A673 (cell line): ENCODE results near the gene DENND4C. TPM values are rescaled to one million over a fixed set of nuclear protein-coding genes. Genes with fewer than 3 reads are reported as not detected.

Experiments
- BruUV-seq: library from RNA; stranded (reverse); fragments of 400-500 nt; replicated peaks from 2 replicates; lab custom pipeline; 2021; lab: Mats Ljungman, UMichigan
- CTCF ChIA-PET: fragments of 300-600 bp; sonication (Branson Sonifier 250); formaldehyde crosslinking; loops from one replicate; lab custom pipeline; 2022; ENCODE audit warnings: antibody characterized with exemption; lab: Charles Lee
- POLR2A ChIA-PET: fragments of 300-600 bp; sonication (Branson Sonifier 250); formaldehyde crosslinking; loops from one replicate; lab custom pipeline; 2022; ENCODE audit warnings: antibody characterized with exemption; ENCODE audit not compliant: low non-redundant PET; lab: Charles Lee
- DNase-seq: peaks from one replicate; pipeline ENCODE4 v3.0.0-alpha.2; 2015; ENCODE audit warnings: low spot score
- H3K27ac ChIP-seq: fragments of 200-600 bp; sonication (generic); 2 replicates; pipeline ENCODE4 v1.5.1; 2016; ENCODE audit warnings: mixed run types, low read depth, mild to moderate bottlenecking, mixed read lengths, antibody characterized with exemption, low read length; ENCODE audit not compliant: poor library complexity, severe bottlenecking
- H3K27me3 ChIP-seq: fragments of 200-600 bp; sonication (generic); replicated peaks from 2 replicates; pipeline ENCODE4 v1.6.1; 2017; ENCODE audit warnings: mixed run types, low read depth, mild to moderate bottlenecking, mixed read lengths, antibody characterized with exemption, low read length; ENCODE audit not compliant: insufficient read depth, poor library complexity
- H3K36me3 ChIP-seq: fragments of 200-600 bp; sonication (generic); 2 replicates; pipeline ENCODE4 v1.6.1; 2016; ENCODE audit warnings: mixed run types, mild to moderate bottlenecking, mixed read lengths, antibody characterized with exemption, low read length; ENCODE audit not compliant: insufficient read depth, poor library complexity, severe bottlenecking
- H3K4me1 ChIP-seq: fragments of 200-600 bp; sonication (generic); 2 replicates; pipeline ENCODE4 v1.6.1; 2017; ENCODE audit warnings: mixed run types, mild to moderate bottlenecking, mixed read lengths, antibody characterized with exemption, low read length; ENCODE audit not compliant: insufficient read depth, poor library complexity, severe bottlenecking
- H3K4me3 ChIP-seq: fragments of 200-600 bp; sonication (generic); 2 replicates; pipeline ENCODE4 v1.5.1; 2016; ENCODE audit warnings: low read depth, mixed run types, mild to moderate bottlenecking, mixed read lengths, low read length; ENCODE audit not compliant: poor library complexity, severe bottlenecking
- H3K9me3 ChIP-seq: fragments of 200-600 bp; sonication (generic); 2 replicates; pipeline ENCODE4 v1.6.1; 2016; ENCODE audit warnings: mixed run types, low read depth, mild to moderate bottlenecking, mixed read lengths, antibody characterized with exemption, low read length; ENCODE audit not compliant: poor library complexity, severe bottlenecking
- EZH2 ChIP-seq: fragments of 200-600 bp; sonication (generic); IDR thresholded peaks from 2 replicates; pipeline ENCODE4 v1.6.1; 2017; ENCODE audit warnings: borderline replicate concordance, low read depth, mild to moderate bottlenecking, mixed read lengths, antibody characterized with exemption, low read length; ENCODE audit not compliant: poor library complexity, severe bottlenecking
- intact Hi-C: fragments of 100-400 bp; cut with micrococcal nuclease; formaldehyde crosslinking; loops from one replicate; pipeline ENCODE4 v1.10.0; 2022; ENCODE audit not compliant: unreplicated experiment
- total RNA-seq: library from RNA; stranded (reverse); gene quantifications from 2 replicates; pipeline ENCODE4 v1.2.3, GENCODE V29; 2021
- TF ChIP-seq, protein P1 (sequence below): fragments of 300-800, 200-600 bp; sonication (generic); conservative IDR thresholded peaks from 2 replicates; pipeline ENCODE4 v1.5.1; 2017; ENCODE audit warnings: low read depth, mild to moderate bottlenecking, antibody characterized with exemption, low read length, moderate library complexity, mixed read lengths

Gene DENND4C
- total RNA-seq, 1 experiment from 2014 or later, result 13.9 TPM

DNA sequence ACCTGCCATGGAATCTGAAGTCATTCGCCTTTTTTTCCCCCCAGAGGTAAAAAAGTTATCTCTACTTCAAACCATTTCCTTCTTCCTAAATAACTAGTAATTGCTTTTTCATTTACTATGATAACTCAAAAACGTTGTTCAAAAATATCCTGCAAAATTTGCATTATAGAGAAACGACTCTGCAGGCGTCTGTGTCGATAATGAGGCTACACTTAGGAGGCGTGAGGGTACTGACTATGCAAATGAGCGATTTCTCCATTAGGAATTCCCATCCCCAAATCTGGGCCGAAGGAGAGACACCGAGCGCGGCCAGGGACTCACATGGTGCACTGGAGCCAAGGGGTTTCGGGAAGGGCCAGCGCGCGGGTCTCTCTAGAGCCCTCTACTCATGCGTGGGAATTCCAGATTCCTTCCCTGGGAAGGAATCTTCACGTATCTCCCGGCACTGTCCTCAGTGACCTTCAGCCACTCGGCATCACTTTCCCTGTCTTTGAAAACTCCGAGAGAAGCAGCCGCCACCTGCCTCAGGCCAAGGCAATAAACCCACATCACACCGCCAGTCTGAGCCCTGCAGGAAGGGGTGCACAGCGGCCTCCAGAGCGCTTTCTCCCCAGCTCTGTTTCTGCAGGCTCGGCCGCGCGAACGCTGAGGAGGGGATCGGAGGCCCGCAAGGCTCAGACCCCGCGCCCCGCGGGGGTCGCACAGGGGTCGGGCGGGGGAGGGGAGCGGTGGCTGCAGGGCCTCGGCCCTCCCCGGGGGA, 718 bp upstream of the DENND4C start:
- H3K27ac ChIP-seq, result peak overlapping the region; percentile 50
- ChIA-PET POLR2A (interaction anchor here (0.5 kb wide), 1 partner anchor 196 kb away, joined by 3 read pairs; no protein-coding TSS in a partner anchor), CTCF (no interaction called here)
- intact Hi-C loops, result loop anchor here (5.0 kb wide), 1 partner anchor 182 kb away; the partner anchor contains the start of gene RRAGA
- H3K4me1 ChIP-seq, result peaks cover 6% of the 10 kb centered on the region
- peak; percentile 30 for DNase-seq
- no peaks in the 10 kb centered on the region for H3K9me3 ChIP-seq
- H3K36me3 ChIP-seq, result no peaks in the 10 kb centered on the region
- no TSS peak for BruUV-seq
- TF ChIP-seq, protein P1, sequence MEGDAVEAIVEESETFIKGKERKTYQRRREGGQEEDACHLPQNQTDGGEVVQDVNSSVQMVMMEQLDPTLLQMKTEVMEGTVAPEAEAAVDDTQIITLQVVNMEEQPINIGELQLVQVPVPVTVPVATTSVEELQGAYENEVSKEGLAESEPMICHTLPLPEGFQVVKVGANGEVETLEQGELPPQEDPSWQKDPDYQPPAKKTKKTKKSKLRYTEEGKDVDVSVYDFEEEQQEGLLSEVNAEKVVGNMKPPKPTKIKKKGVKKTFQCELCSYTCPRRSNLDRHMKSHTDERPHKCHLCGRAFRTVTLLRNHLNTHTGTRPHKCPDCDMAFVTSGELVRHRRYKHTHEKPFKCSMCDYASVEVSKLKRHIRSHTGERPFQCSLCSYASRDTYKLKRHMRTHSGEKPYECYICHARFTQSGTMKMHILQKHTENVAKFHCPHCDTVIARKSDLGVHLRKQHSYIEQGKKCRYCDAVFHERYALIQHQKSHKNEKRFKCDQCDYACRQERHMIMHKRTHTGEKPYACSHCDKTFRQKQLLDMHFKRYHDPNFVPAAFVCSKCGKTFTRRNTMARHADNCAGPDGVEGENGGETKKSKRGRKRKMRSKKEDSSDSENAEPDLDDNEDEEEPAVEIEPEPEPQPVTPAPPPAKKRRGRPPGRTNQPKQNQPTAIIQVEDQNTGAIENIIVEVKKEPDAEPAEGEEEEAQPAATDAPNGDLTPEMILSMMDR, result no peak
- TF ChIP-seq EZH2, result no peak
- peak overlapping the region; percentile 71 for H3K4me3 ChIP-seq
- no peaks in the 10 kb centered on the region for H3K27me3 ChIP-seq

DNA sequence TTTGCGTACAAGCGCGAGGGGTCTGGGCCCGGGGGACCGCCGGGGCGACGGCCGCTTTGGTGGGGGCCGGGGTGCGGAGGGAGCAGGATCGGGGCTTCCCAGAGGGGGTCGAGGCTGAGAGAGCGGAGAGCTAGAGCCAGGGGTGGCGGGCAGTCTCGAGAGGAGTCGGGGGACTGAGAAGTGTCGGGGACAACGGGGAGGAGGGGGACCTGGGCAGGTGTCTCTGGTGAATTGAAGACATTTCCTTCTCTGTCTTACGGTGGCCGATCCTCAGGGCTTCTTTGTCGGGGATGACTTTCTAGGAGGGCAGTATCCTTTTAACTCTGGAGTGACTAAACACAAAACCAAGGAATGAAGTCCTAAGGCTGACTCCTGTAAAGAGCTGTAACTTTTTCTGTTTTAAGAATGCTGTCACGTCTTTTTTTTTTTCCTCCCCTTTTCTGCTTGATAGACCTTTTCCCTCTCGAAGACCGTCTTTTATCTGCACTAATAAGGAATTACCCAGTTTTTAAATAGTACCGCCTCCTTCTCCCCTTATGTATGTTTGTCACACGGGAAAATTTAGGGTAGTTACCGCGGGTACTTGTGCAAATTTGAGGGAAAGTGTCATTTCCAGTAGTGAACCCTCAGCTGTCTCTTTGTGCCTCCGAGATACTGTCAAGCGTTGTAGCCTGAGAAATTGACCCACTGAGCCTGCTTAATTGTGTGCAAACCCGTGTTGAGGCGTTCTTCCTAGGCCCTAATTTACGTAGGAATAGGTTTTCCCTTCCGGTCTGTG, 822 bp downstream of the DENND4C start:
- peak; percentile 12 for DNase-seq
- peak overlapping the region; percentile 86 for H3K27ac ChIP-seq
- BruUV-seq, result no TSS peak
- CTCF ChIA-PET, result no interaction called here
- TF ChIP-seq, protein P1, result no peak
- no peak for TF ChIP-seq EZH2
- intact Hi-C loops, result loop anchor here (5.0 kb wide), 1 partner anchor 184 kb away; the partner anchor contains the start of gene RRAGA
- H3K4me1 ChIP-seq, result peaks cover 6% of the 10 kb centered on the region
- H3K27me3 ChIP-seq, result no peaks in the 10 kb centered on the region
- POLR2A ChIA-PET, result interaction anchor here (0.6 kb wide), 1 partner anchor 149 kb away, joined by 4 read pairs; the partner anchor contains the start of gene RPS6
- no peaks in the 10 kb centered on the region for H3K36me3 ChIP-seq
- peak overlapping the region; percentile 71 for H3K4me3 ChIP-seq
- no peaks in the 10 kb centered on the region for H3K9me3 ChIP-seq
